GM19455 (cell line): ENCODE data around the gene TUBB3.

Experiments used
- ATAC-seq: cut with Tn5 transposase; IDR thresholded peaks from one replicate; pipeline ENCODE4 v1.9.1; 2021; ENCODE audit not compliant: unreplicated experiment

The TUBB3 gene

DNA sequence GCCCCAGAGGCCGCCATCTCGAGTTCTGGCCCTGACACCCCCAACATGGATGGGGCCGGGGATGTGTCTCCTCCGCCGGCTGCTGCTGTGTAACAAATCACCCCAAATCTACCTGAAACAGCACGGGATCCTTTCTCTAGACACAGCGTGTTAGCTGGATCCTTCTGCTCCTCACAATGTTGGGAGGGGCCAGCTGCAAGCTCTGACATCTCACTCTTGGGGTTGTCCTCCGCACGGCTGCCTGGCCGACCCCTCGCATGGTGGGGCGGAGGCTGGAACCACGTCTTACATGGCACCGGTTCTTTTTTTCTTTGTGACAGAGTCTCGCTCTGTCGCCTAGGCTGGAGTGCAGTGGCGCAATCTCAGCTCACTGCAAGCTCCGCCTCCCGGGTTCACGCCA lies 13.8 kb downstream of the TUBB3 start:
- no peak for ATAC-seq

DNA sequence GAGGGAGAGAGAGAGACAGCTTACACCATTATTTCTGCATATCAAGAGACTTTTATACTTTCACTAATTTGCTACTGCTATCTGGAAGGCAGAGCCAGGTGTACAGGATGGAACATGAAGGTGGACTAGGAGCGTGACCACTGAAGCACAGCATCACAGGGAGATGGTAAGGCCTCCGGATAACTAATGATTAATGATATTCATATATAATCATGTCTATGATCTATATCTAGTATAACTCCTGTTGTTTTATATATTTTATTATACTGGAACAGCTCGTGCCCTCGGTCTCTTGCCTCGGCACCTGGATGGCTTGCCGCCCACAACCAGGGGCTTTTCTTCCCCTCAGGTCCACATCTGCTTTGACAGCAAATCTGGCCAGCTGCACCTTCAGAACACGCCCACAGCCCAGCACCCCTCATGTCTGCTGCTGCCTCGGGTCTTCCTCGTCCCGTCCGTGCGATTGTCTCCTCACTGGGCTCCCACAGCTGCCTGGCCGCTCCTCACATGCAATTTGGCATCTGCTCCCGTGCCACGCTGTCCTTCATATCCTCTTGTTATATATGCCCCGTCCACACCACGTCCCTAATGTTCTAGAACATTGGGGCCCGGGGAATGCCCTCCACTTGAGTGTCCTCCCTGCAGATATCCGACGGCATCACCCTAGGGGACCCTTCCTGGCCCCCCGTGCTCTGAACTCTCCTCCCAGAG lies 15.2 kb downstream of the TUBB3 start:
- no peak for ATAC-seq

DNA sequence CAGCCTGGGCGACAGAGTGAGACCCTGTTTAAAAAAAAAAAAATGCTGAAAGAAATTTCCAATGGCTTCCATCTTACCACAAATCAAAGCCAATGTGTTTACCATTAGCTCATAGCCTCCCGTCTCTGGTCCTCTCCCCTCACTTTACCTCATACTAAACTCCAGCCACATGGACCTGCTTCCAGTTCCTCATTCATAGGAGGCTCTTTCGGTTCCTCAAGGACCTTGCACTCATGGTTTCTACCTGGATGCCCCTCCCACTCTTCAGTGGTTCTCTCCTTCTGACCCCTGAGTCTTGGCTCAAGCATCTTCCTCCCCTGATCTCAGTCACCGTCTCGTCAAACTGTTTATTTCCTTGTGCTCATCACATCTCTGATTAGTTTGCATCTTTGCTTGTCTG lies 21.6 kb downstream of the TUBB3 start:
- no peak for ATAC-seq

- no peak for ATAC-seq
These were observed 22.5 kb downstream of the TUBB3 start for GRCh38 chr16:89945654-89946053.

DNA sequence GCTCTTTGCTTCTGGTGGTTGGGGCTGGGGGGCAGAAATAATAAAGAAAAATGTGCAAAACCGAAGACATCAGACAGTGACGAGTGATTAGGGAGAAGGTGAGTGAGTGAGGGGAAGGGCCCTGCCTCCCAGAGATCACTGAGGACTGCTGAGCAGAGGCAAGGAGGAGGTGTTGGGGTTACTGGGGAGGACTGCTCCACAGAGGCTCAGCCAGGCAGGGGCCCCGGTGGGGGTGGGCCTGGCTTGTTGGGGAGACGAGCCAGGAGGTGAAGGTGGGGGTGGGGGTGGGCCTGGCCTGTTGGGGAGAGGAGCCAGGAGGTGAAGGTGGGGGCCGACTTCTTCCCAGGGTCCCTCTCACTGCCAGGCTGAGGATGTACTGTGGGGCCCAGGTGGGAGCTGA lies 23.4 kb downstream of the TUBB3 start:
- no peak for ATAC-seq

DNA sequence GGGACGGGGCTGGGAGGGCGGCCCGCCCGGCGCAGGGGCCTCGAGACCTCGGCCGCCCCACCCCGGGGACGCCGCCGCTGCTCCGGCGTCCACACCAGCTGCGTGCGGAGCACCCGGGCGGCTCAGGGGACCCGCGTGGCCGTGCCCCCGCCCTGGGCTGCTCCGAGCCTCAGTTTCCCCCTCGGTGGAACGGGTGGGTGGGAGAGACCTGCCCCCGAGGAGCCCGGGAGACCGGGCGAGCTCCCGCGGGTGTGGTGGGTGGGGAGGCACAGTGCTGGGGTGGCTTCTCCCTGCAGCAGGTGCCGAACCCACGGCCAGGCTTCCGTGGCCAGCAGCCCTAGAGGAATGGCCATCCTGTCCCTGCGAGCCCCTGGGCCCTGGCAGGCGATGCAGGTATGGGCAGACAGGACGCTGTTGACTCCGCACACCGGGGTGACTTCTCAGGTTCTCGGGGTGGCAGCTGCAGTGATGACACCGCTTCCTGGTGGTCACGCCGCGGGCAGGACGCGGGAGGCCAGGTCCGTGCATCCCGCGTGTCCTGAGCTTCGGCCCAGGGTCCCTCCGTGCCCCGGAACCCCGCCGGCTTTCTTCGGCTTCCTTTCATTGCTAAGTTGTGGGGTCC lies 26.1 kb downstream of the TUBB3 start:
- ATAC-seq: no peak

DNA sequence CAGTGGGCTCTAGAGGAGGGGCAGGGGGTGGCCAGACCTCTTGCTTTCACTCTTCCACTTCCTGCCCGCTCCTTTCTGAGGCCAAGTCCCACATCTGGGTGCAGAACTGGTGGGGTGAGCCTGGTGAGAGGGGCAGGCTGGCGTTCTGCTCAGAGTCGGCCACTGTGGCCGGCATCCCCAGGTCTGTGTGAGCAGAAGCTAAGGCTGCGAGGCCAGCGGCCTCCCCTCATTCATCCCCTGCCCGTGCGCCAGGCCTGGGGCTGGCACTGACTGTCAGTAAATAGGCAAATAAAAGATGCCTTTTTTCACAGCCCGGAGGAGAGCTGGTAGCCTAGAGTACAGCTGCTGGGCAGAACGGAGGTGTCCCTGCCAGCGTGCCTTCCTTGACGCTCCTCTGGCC lies 26.6 kb downstream of the TUBB3 start:
- ATAC-seq: no peak

- no peak for ATAC-seq
These were observed 28.4 kb downstream of the TUBB3 start for GRCh38 chr16:89951509-89951908.

GRCh38 chr16:89952049-89952448 lies 28.9 kb downstream of the TUBB3 start:
- no peak for ATAC-seq

DNA sequence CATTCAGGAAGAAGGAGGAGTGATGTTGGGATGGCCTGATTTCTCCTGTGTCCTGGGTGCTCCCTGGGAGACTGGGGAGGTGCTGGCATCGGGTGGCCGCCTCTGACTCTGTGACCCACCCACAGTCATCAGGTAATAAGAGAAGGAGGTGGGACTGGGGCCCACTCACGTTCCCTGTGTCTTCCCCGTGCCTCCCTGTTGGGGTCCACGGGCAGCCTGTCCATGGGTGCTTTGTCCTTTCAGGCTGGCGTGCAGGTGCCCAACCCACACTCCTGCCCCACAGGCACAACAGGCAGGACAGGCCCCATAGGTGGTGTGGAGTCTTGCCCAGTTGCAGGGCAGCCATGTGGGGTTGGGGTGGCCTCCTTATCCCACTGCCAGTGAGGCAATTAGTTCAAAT lies 29.4 kb downstream of the TUBB3 start:
- no peak for ATAC-seq

DNA sequence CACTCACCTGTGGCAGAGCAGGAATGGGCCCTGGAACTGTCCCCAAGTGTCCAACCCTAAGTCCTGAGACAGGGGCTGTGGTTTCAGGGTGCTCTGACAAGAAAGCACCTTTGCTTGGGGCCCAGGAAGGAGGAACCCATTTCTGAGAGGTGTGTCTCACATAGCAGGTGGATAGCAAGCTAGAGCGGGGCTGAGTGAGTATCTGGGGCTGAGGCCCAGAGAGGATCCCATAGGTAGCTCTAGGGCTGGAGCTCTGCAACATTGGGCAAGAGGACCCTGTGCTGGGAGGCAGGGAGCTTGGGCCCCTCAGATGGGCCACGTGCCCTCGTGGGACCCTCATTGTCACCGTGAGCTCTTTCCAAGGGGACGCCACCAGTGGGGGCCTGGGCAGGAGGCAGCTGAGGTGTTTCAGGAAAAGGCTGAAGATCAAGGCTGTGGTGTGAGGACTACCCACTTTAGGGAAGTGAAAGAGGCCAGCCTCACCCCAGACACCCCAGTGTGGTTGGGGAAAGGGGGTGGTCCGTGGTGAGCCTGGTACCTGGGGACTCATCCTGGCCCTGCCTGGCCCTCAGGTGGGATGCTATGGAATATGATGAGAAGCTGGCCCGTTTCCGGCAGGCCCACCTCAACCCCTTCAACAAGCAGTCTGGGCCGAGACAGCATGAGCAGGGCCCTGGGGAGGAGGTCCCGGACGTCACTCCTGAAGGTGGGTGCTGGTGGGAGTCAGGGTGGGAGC lies 30.7 kb downstream of the TUBB3 start:
- peak; percentile 56 for ATAC-seq

DNA sequence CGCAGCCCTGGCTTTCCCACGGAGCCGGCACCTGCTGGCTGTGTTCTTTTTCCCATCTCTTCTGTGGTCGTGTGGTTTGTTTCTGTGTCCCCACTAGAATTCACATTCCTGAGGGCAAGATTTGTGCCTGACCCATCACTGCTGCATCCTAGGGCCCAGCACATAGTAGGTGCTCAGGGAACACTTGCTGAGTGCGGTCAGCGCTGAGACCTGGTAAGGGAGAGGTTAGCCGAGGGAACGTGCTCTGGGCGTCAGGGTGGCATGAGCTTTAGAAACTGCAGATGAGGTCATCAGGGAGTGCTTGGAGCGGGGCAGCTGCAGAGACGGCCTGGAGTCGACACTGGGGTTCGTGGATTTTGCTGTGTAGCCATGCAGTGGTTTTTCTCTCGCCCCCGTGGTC lies 31.3 kb downstream of the TUBB3 start:
- ATAC-seq: no peak

GRCh38 chr16:89955001-89955685 lies 32.0 kb downstream of the TUBB3 start:
- no peak for ATAC-seq

GRCh38 chr16:89956505-89957215 lies 33.5 kb downstream of the TUBB3 start:
- ATAC-seq: no peak

GRCh38 chr16:89957216-89957785 lies 34.2 kb downstream of the TUBB3 start:
- ATAC-seq: no peak

DNA sequence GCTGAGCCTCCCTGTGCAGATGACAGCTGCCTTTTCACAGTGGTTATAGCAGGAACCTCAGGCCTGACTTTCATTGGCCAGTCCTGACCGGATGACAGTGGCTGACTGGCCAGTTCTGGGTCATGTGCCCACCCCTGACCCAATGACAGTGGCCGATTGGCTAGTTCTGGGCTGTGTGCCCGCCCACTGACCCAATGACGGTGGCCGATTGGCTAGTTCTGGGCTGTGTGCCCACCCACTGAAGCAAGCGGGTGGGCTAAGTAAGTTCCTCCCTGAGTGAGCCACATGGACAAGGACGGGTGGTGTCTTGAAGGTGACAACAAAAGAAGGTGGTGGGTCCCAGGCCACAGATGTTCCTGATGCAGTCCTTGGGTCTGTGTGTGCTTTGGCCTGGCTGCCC lies 34.9 kb downstream of the TUBB3 start:
- no peak for ATAC-seq

GRCh38 chr16:89958596-89958995 lies 35.5 kb downstream of the TUBB3 start:
- ATAC-seq: no peak

GRCh38 chr16:89960966-89961365 lies 37.8 kb downstream of the TUBB3 start:
- ATAC-seq: no peak

DNA sequence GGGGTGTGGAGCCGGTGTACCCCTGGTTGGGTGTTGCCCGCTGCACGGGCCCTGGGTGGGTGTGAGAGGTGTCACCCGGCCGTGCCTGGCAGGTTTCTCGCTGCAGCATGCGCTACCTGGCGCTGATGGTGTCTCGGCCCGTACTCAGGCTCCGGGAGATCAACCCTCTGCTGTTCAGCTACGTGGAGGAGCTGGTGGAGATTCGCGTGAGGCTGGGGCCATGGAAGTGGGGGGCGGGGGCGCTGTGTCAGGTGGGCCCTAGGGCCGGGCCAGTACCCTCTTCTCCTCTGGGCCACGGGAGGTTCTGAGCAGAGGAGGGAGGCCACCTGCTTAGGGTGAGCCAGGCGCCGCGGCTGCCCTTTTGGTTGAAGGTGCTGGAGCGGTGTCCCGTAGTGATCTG lies 38.8 kb downstream of the TUBB3 start:
- ATAC-seq: no peak

DNA sequence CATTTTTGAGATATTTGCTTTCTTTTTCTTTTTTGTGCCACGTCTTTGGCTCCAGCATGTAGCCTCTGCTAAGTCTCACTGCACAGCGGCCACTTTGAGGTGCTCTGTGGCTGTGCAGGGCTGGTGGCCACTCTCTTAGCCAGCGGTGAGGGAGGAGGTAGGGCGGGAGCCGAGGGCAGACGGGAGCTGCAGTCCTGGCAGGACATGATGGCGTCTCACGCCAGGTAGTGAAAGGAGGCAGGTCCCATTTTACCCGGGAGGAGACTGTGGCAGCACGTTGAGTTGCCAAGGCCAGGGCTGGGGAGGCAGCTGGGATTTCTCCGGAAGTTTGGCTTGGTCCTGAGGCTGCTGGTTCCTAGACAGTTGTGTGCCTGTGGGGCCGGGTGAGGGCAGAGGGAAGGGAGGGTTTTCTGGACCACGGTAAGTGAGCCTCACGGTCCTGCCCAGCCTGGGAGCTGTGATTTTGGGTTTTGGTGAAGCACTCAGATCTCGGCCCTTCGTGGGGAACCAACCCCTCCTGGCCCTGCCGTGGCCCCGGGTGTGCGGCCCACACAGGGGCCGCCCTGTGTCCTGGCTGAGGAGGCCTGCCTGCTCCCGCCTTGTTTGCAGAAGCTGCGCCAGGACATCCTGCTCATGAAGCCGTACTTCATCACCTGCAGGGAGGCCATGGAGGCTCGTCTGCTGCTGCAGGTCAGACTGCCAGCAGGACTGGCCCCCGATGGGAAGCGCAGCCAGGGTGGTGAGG lies 39.8 kb downstream of the TUBB3 start:
- ATAC-seq: no peak
